Measurements from ENCODE around the gene RNU6-9.

DNA sequence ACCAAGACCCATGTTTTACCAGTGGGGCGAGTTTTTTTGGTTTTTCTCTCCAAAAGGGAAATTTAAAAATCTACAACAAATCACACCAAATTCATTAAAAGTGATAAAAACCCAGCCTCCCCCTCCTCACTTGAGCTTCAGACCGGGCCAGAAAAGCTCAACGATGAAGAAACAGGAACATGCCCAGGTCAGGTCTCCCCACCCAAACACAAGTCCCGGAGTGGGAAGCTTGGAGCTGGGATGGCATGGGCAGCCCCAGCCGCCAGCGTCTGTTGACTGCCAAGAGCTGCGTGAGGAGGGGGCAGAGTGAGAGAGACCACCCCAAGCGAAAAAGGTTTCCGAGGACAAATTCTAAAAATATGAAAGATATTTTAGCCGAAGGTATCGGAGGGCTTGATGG, 3.7 kb downstream of the RNU6-9 start:
- TF ChIP-seq, protein P1, sequence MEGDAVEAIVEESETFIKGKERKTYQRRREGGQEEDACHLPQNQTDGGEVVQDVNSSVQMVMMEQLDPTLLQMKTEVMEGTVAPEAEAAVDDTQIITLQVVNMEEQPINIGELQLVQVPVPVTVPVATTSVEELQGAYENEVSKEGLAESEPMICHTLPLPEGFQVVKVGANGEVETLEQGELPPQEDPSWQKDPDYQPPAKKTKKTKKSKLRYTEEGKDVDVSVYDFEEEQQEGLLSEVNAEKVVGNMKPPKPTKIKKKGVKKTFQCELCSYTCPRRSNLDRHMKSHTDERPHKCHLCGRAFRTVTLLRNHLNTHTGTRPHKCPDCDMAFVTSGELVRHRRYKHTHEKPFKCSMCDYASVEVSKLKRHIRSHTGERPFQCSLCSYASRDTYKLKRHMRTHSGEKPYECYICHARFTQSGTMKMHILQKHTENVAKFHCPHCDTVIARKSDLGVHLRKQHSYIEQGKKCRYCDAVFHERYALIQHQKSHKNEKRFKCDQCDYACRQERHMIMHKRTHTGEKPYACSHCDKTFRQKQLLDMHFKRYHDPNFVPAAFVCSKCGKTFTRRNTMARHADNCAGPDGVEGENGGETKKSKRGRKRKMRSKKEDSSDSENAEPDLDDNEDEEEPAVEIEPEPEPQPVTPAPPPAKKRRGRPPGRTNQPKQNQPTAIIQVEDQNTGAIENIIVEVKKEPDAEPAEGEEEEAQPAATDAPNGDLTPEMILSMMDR (IDR thresholded peaks at IDR 0.05 in 8 of 11, conservative IDR thresholded peaks at IDR 0.05 in 3 of 11) = no peak
- no peak for TF ChIP-seq POLR2AphosphoS5 (IDR thresholded peaks at IDR 0.05)
- TF ChIP-seq POLR2A (IDR thresholded peaks at IDR 0.05) = no peak

Measured in spleen (tissue), 7 donors.